Neural progenitor cell (in vitro differentiated cells): ENCODE measurements around the gene FYB1.

Source experiments
- CTCF ChIP-seq: fragments of 200-600 bp; sonication (generic); IDR thresholded peaks from 2 replicates; pipeline ENCODE4 v1.5.1; 2017; ENCODE audit warnings: antibody characterized with exemption, mild to moderate bottlenecking
- EZH2 ChIP-seq: fragments of 200-600 bp; sonication (generic); IDR thresholded peaks from 2 replicates; pipeline ENCODE4 v1.6.1; 2017; ENCODE audit warnings: antibody characterized with exemption, mild to moderate bottlenecking, moderate library complexity

GRCh38 chr5:39262981-39263380 lies 43.6 kb upstream of the FYB1 start:
- TF ChIP-seq EZH2 = no peak
- TF ChIP-seq CTCF = no peak
